ENCODE measurements around the gene PPIP5K2. TPM values are rescaled to one million over a fixed set of nuclear protein-coding genes. Genes with fewer than 3 reads are reported as not detected.

PPIP5K2 gene
- total RNA-seq, 2 donors from 2014 or later = 23.9 to 24.9 TPM

- H3K27ac ChIP-seq = no peak overlapping the region
- H3K4me3 ChIP-seq = no peak overlapping the region
- no peaks in the 10 kb centered on the region for H3K36me3 ChIP-seq
- H3K27me3 ChIP-seq (replicated peaks; ENCODE audit: insufficient read depth) = no peaks in the 10 kb centered on the region
- whole genome bisulfite sequencing = 99% methylated on average over 2 of the region's 2 CpGs
- H3K9me3 ChIP-seq = no peaks in the 10 kb centered on the region
- no peak for DNase-seq (ENCODE audit: low spot score)
- no peak for TF ChIP-seq CTCF (IDR thresholded peaks at IDR 0.05)
- no peak for TF ChIP-seq POLR2AphosphoS5 (IDR thresholded peaks at IDR 0.05)
- TF ChIP-seq POLR2A (IDR thresholded peaks at IDR 0.05) = no peak
- intact Hi-C loops (cut with DNase I) = no loop called here
- no peaks in the 10 kb centered on the region for H3K4me1 ChIP-seq (replicated peaks)
Measured at GRCh38 chr5:103110403-103110802, 9.7 kb upstream of the PPIP5K2 start.

GRCh38 chr5:103111468-103111867 is 8.6 kb upstream of the PPIP5K2 start:
- 88% methylated on average over 2 of the region's 2 CpGs for WGBS
- TF ChIP-seq POLR2AphosphoS5 (IDR thresholded peaks at IDR 0.05) (no peak), POLR2A (IDR thresholded peaks at IDR 0.05) (no peak), CTCF (IDR thresholded peaks at IDR 0.05) (no peak)
- no peaks in the 10 kb centered on the region for H3K27me3 ChIP-seq (replicated peaks; ENCODE audit: insufficient read depth)

GRCh38 chr5:103112910-103113309 is 7.2 kb upstream of the PPIP5K2 start:
- TF ChIP-seq POLR2A (IDR thresholded peaks at IDR 0.05) = no peak
- no peak for TF ChIP-seq POLR2AphosphoS5 (IDR thresholded peaks at IDR 0.05)
- no peak for TF ChIP-seq CTCF (IDR thresholded peaks at IDR 0.05)
- H3K27me3 ChIP-seq (replicated peaks; ENCODE audit: insufficient read depth) = no peaks in the 10 kb centered on the region
- no peak overlapping the region for H3K4me3 ChIP-seq
- H3K27ac ChIP-seq = no peak overlapping the region
- DNase-seq (ENCODE audit: low spot score) = no peak
- 95% methylated on average over 2 of the region's 2 CpGs for WGBS
- intact Hi-C loops (cut with DNase I) = no loop called here
- H3K9me3 ChIP-seq = no peaks in the 10 kb centered on the region
- no peaks in the 10 kb centered on the region for H3K4me1 ChIP-seq (replicated peaks)
- H3K36me3 ChIP-seq = no peaks in the 10 kb centered on the region

More at GRCh38 chr5:103111468-103111867, 8.6 kb upstream of the PPIP5K2 start:
- Histone ChIP-seq H3K27ac (no peak overlapping the region), H3K4me1 (replicated peaks) (no peaks in the 10 kb centered on the region), H3K4me3 (no peak overlapping the region), H3K9me3 (no peaks in the 10 kb centered on the region), H3K36me3 (no peaks in the 10 kb centered on the region)
- no peak for DNase-seq (ENCODE audit: low spot score)
- intact Hi-C loops (cut with DNase I) = no loop called here

DNA sequence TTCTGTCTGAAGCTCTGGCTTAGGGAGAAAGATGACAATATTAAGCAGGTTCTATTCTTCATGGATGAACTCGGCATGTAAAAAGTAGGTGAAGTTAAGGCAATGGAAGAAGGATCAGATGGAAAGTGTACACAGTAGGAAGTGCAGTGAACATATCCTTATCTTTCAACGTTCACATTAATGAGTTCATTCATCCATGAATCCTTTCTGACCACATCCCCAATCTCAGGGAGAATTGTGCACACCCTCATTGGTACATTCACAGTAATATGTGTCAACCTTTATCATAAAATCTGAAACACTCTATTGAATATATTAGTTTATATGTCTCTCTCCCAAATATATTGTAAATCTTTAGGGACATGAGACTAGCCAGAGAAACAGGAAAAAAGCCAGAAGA is 5.7 kb upstream of the PPIP5K2 start:
- no peaks in the 10 kb centered on the region for H3K27me3 ChIP-seq (replicated peaks; ENCODE audit: insufficient read depth)
- H3K4me1 ChIP-seq (replicated peaks) = no peaks in the 10 kb centered on the region
- TF ChIP-seq POLR2A (IDR thresholded peaks at IDR 0.05) (no peak), POLR2AphosphoS5 (IDR thresholded peaks at IDR 0.05) (no peak), CTCF (IDR thresholded peaks at IDR 0.05) (no peak)
- H3K27ac ChIP-seq = no peak overlapping the region
- no peaks in the 10 kb centered on the region for H3K36me3 ChIP-seq
- H3K4me3 ChIP-seq = no peak overlapping the region
- intact Hi-C loops (cut with DNase I) = no loop called here
- no peaks in the 10 kb centered on the region for H3K9me3 ChIP-seq
- WGBS = 85% methylated on average over 2 of the region's 2 CpGs
- DNase-seq (ENCODE audit: low spot score) = no peak

GRCh38 chr5:103117471-103117991 is 2.6 kb upstream of the PPIP5K2 start:
- Histone ChIP-seq H3K27me3 (replicated peaks; ENCODE audit: insufficient read depth) (no peaks in the 10 kb centered on the region), H3K4me1 (replicated peaks) (no peaks in the 10 kb centered on the region), H3K36me3 (no peaks in the 10 kb centered on the region), H3K27ac (no peak overlapping the region), H3K4me3 (no peak overlapping the region), H3K9me3 (no peaks in the 10 kb centered on the region)
- no peak for TF ChIP-seq CTCF (IDR thresholded peaks at IDR 0.05)
- TF ChIP-seq POLR2A (IDR thresholded peaks at IDR 0.05) = no peak
- no peak for TF ChIP-seq POLR2AphosphoS5 (IDR thresholded peaks at IDR 0.05)
- intact Hi-C loops (cut with DNase I) = no loop called here
- WGBS = 82% methylated on average over 4 of the region's 4 CpGs
- DNase-seq (ENCODE audit: low spot score) = no peak
